Vagina (tissue), 2 donors: ENCODE measurements around the gene MPP4.

Experiments
- CTCF ChIP-seq, 3 experiments: fragments of 450-650 bp in 2 of 3; fragments of 200-600 bp in 1 of 3; sonication (generic) in 1 of 3; IDR thresholded peaks; one replicate each; pipeline ENCODE4 v1.5.1; 2017 to 2019; ENCODE audit warnings: antibody characterized with exemption in 3 of 3, mild to moderate bottlenecking in 2 of 3, moderate library complexity in 2 of 3
- POLR2AphosphoS5 ChIP-seq, 2 donors: sonication (generic); formaldehyde crosslinking; IDR thresholded peaks; one replicate each; pipeline ENCODE4 v1.9.0; 2017; ENCODE audit warnings: antibody characterized with exemption in 2 of 2, mild to moderate bottlenecking in 2 of 2, low read depth in 1 of 2; ENCODE audit not compliant: insufficient read depth in 1 of 2

- no peak for TF ChIP-seq CTCF (IDR thresholded peaks at IDR 0.05)
- TF ChIP-seq POLR2AphosphoS5 (IDR thresholded peaks at IDR 0.05; ENCODE audit: insufficient read depth in 1 of 2, low read depth in 1 of 2) = no peak
These were observed 9.3 kb upstream of the MPP4 start for GRCh38 chr2:201707753-201708152.
